ENCODE data around the gene UPK1B.

UPK1B gene

GRCh38 chr3:119229190-119229589 is 55.8 kb downstream of the UPK1B start:
- TF ChIP-seq CTCF (IDR thresholded peaks at IDR 0.05): no peak
- H3K9me3 Mint-ChIP-seq: no peaks in the 10 kb centered on the region
- no peaks in the 10 kb centered on the region for H3K4me1 Mint-ChIP-seq
- no peaks in the 10 kb centered on the region for H3K27me3 Mint-ChIP-seq (ENCODE audit: low read depth, poor library complexity)
- H3K36me3 Mint-ChIP-seq (ENCODE audit: low read depth): peaks cover 61% of the 10 kb centered on the region
- no peak for DNase-seq
- H3K27ac Mint-ChIP-seq: no peak overlapping the region
- H3K4me3 Mint-ChIP-seq: no peak overlapping the region

GRCh38 chr3:119230071-119230470 is 56.7 kb downstream of the UPK1B start:
- Mint-ChIP-seq H3K27me3 (ENCODE audit: low read depth, poor library complexity) (no peaks in the 10 kb centered on the region), H3K36me3 (ENCODE audit: low read depth) (peaks cover 66% of the 10 kb centered on the region), H3K9me3 (no peaks in the 10 kb centered on the region), H3K4me1 (no peaks in the 10 kb centered on the region), H3K4me3 (no peak overlapping the region), H3K27ac (peak overlapping the region; percentile 22)
- DNase-seq: no peak
- no peak for TF ChIP-seq CTCF (IDR thresholded peaks at IDR 0.05)

GRCh38 chr3:119230745-119231144 is 57.3 kb downstream of the UPK1B start:
- Mint-ChIP-seq H3K4me3 (no peak overlapping the region), H3K36me3 (ENCODE audit: low read depth) (peaks cover 73% of the 10 kb centered on the region), H3K27me3 (ENCODE audit: low read depth, poor library complexity) (no peaks in the 10 kb centered on the region), H3K9me3 (no peaks in the 10 kb centered on the region), H3K27ac (no peak overlapping the region), H3K4me1 (no peaks in the 10 kb centered on the region)
- no peak for DNase-seq
- TF ChIP-seq CTCF (IDR thresholded peaks at IDR 0.05): no peak

GRCh38 chr3:119234610-119235009 is 61.2 kb downstream of the UPK1B start:
- H3K27me3 Mint-ChIP-seq (ENCODE audit: low read depth, poor library complexity): no peaks in the 10 kb centered on the region
- H3K9me3 Mint-ChIP-seq: no peaks in the 10 kb centered on the region
- peaks cover 4% of the 10 kb centered on the region for H3K4me1 Mint-ChIP-seq
- TF ChIP-seq CTCF (IDR thresholded peaks at IDR 0.05): no peak
- H3K27ac Mint-ChIP-seq: no peak overlapping the region
- peaks cover 67% of the 10 kb centered on the region for H3K36me3 Mint-ChIP-seq (ENCODE audit: low read depth)
- no peak overlapping the region for H3K4me3 Mint-ChIP-seq
- no peak for DNase-seq

- H3K27me3 Mint-ChIP-seq (ENCODE audit: low read depth, poor library complexity): no peaks in the 10 kb centered on the region
- no peaks in the 10 kb centered on the region for H3K9me3 Mint-ChIP-seq
- no peak overlapping the region for H3K27ac Mint-ChIP-seq
- TF ChIP-seq CTCF (IDR thresholded peaks at IDR 0.05): no peak
- no peak for DNase-seq
- no peak overlapping the region for H3K4me3 Mint-ChIP-seq
- peaks cover 9% of the 10 kb centered on the region for H3K4me1 Mint-ChIP-seq
- peaks cover 62% of the 10 kb centered on the region for H3K36me3 Mint-ChIP-seq (ENCODE audit: low read depth)
Measured at GRCh38 chr3:119235151-119235550, 61.8 kb downstream of the UPK1B start.

GRCh38 chr3:119236756-119237155 is 63.4 kb downstream of the UPK1B start:
- Mint-ChIP-seq H3K4me1 (peaks cover 10% of the 10 kb centered on the region), H3K36me3 (ENCODE audit: low read depth) (peaks cover 48% of the 10 kb centered on the region), H3K27me3 (ENCODE audit: low read depth, poor library complexity) (no peaks in the 10 kb centered on the region), H3K4me3 (no peak overlapping the region), H3K27ac (no peak overlapping the region), H3K9me3 (peaks cover 6% of the 10 kb centered on the region)
- TF ChIP-seq CTCF (IDR thresholded peaks at IDR 0.05): no peak
- DNase-seq: no peak
